Activated CD4-positive, alpha-beta T cell treated with anti-CD3 and anti-CD28 coated beads for 36 hours (primary cell): ENCODE data around the gene RASA3. TPM values are rescaled to one million over a fixed set of nuclear protein-coding genes. Genes with fewer than 3 reads are reported as not detected.
"Not testable (repeated sequence)": the region's sequence is repeated elsewhere in the genome, so short reads cannot be mapped to it uniquely, and the experiment has no call there.

Experiments
- ATAC-seq: fragments of 200-7000 bp; cut with Tn5 transposase; one replicate; pipeline ENCODE4 v1.10.0; 2021; ENCODE audit warnings: mild to moderate bottlenecking, moderate library complexity
- CTCF ChIA-PET: fragments of 350-600 bp; sonication (Branson Sonifier 250); formaldehyde crosslinking; loops from one replicate; lab custom pipeline; 2021; ENCODE audit warnings: antibody characterized with exemption; lab: Charles Lee
- POLR2A ChIA-PET: fragments of 350-600 bp; sonication (Branson Sonifier 250); formaldehyde crosslinking; loops from one replicate; lab custom pipeline; 2021; ENCODE audit warnings: antibody characterized with exemption, inconsistent platforms; lab: Charles Lee
- DNase-seq: peaks from one replicate; pipeline ENCODE4 v3.0.0-alpha.2; 2020
- H3K27ac Mint-ChIP-seq: one replicate; pipeline ENCODE4 v1.8.0; 2021; ENCODE audit warnings: mixed read lengths
- H3K27me3 Mint-ChIP-seq: one replicate; pipeline ENCODE4 v1.8.0; 2021; ENCODE audit warnings: mixed read lengths
- H3K36me3 Mint-ChIP-seq: one replicate; pipeline ENCODE4 v1.8.0; 2021; ENCODE audit warnings: low read depth, mixed read lengths
- H3K4me1 Mint-ChIP-seq: one replicate; pipeline ENCODE4 v1.8.0; 2021; ENCODE audit warnings: mixed read lengths
- H3K4me3 Mint-ChIP-seq: one replicate; pipeline ENCODE4 v1.8.0; 2021; ENCODE audit warnings: mild to moderate bottlenecking, moderate library complexity, mixed read lengths
- H3K9me3 Mint-ChIP-seq: one replicate; pipeline ENCODE4 v1.8.0; 2021; ENCODE audit warnings: low read depth, mixed read lengths
- intact Hi-C, 2 experiments: fragments of 100-400 bp; cut with DNase I in 1 of 2; cut with micrococcal nuclease in 1 of 2; formaldehyde crosslinking; loops; one replicate each; pipeline versions ENCODE4 v1.14.2 to v1.15.1; 2022 to 2024; cut with DNase I, micrococcal nuclease
- total RNA-seq, 2 experiments: library from RNA; stranded (reverse); gene quantifications; one replicate each; pipeline ENCODE4 v1.2.3, GENCODE V29; 2021

RASA3 gene
- total RNA-seq, 2 experiments from 2014 or later: 33.0 to 34.7 TPM

- CTCF ChIA-PET: no interaction called here
- intact Hi-C loops: no loop called here
- H3K4me1 Mint-ChIP-seq: peaks cover 7% of the 10 kb centered on the region
- POLR2A ChIA-PET: no interaction called here
- H3K27me3 Mint-ChIP-seq: no peaks in the 10 kb centered on the region
- no peak overlapping the region for H3K4me3 Mint-ChIP-seq
- no peak for ATAC-seq
- peaks cover 2% of the 10 kb centered on the region for H3K9me3 Mint-ChIP-seq
- H3K27ac Mint-ChIP-seq: peak overlapping the region; percentile 18
- DNase-seq: no peak
- H3K36me3 Mint-ChIP-seq: peaks cover 35% of the 10 kb centered on the region
Measured at GRCh38 chr13:113991676-113992179, 140.7 kb downstream of the RASA3 start.

GRCh38 chr13:113991191-113991669 is 141.2 kb downstream of the RASA3 start:
- POLR2A ChIA-PET: no interaction called here
- Mint-ChIP-seq H3K4me1 (peaks cover 7% of the 10 kb centered on the region), H3K4me3 (no peak overlapping the region), H3K27ac (no peak overlapping the region), H3K36me3 (peaks cover 35% of the 10 kb centered on the region), H3K9me3 (peaks cover 2% of the 10 kb centered on the region), H3K27me3 (no peaks in the 10 kb centered on the region)
- intact Hi-C loops: no loop called here
- no peak for ATAC-seq
- DNase-seq: no peak
- CTCF ChIA-PET: no interaction called here

GRCh38 chr13:113990321-113990837 is 142.0 kb downstream of the RASA3 start:
- peaks cover 2% of the 10 kb centered on the region for H3K9me3 Mint-ChIP-seq
- peaks cover 7% of the 10 kb centered on the region for H3K4me1 Mint-ChIP-seq
- H3K4me3 Mint-ChIP-seq: no peak overlapping the region
- ATAC-seq (no peak), DNase-seq (peak; percentile 4)
- intact Hi-C loops: no loop called here
- ChIA-PET CTCF (no interaction called here), POLR2A (no interaction called here)
- H3K27me3 Mint-ChIP-seq: no peaks in the 10 kb centered on the region
- peak overlapping the region; percentile 71 for H3K27ac Mint-ChIP-seq
- peaks cover 35% of the 10 kb centered on the region for H3K36me3 Mint-ChIP-seq

- Mint-ChIP-seq H3K36me3 (peaks cover 35% of the 10 kb centered on the region), H3K9me3 (peaks cover 2% of the 10 kb centered on the region), H3K27ac (peak overlapping the region; percentile 71), H3K4me3 (no peak overlapping the region), H3K4me1 (peaks cover 7% of the 10 kb centered on the region), H3K27me3 (no peaks in the 10 kb centered on the region)
- POLR2A ChIA-PET: no interaction called here
- intact Hi-C loops: no loop called here
- DNase-seq (peak; percentile 4), ATAC-seq (no peak)
- CTCF ChIA-PET: no interaction called here
Measured at GRCh38 chr13:113989585-113990300, 142.7 kb downstream of the RASA3 start.

GRCh38 chr13:113988859-113989258 is 143.6 kb downstream of the RASA3 start:
- POLR2A ChIA-PET, intact Hi-C loops, H3K9me3 Mint-ChIP-seq, ATAC-seq, CTCF ChIA-PET, H3K27ac Mint-ChIP-seq, H3K4me1 Mint-ChIP-seq, H3K4me3 Mint-ChIP-seq, H3K27me3 Mint-ChIP-seq: not testable (repeated sequence)
- DNase-seq: peak; percentile 2
- H3K36me3 Mint-ChIP-seq: peaks cover 33% of the 10 kb centered on the region

- Mint-ChIP-seq H3K27me3 (no peaks in the 10 kb centered on the region), H3K36me3 (peaks cover 29% of the 10 kb centered on the region), H3K27ac (no peak overlapping the region), H3K9me3 (no peaks in the 10 kb centered on the region), H3K4me1 (no peaks in the 10 kb centered on the region), H3K4me3 (no peak overlapping the region)
- ChIA-PET POLR2A (no interaction called here), CTCF (no interaction called here)
- intact Hi-C loops: no loop called here
- peak; percentile 2 for DNase-seq
- no peak for ATAC-seq
Measured at GRCh38 chr13:113982296-113982661, 150.1 kb downstream of the RASA3 start.

- ATAC-seq: no peak
Measured at GRCh38 chr13:113981611-113982295, 150.7 kb downstream of the RASA3 start.

GRCh38 chr13:113981194-113981605 is 151.2 kb downstream of the RASA3 start:
- no peak overlapping the region for H3K27ac Mint-ChIP-seq
- H3K9me3 Mint-ChIP-seq: no peaks in the 10 kb centered on the region
- H3K4me1 Mint-ChIP-seq: no peaks in the 10 kb centered on the region
- peak; percentile 2 for DNase-seq
- intact Hi-C loops: no loop called here
- ATAC-seq: no peak
- CTCF ChIA-PET: no interaction called here
- H3K4me3 Mint-ChIP-seq: no peak overlapping the region
- H3K36me3 Mint-ChIP-seq: peaks cover 29% of the 10 kb centered on the region
- no peaks in the 10 kb centered on the region for H3K27me3 Mint-ChIP-seq
- POLR2A ChIA-PET: no interaction called here

More at GRCh38 chr13:113981611-113982295, 150.7 kb downstream of the RASA3 start:
- peak; percentile 4 for DNase-seq
- intact Hi-C loops: no loop called here
- POLR2A ChIA-PET: no interaction called here
- H3K9me3 Mint-ChIP-seq: no peaks in the 10 kb centered on the region
- CTCF ChIA-PET: no interaction called here
- H3K27me3 Mint-ChIP-seq: no peaks in the 10 kb centered on the region
- H3K27ac Mint-ChIP-seq: no peak overlapping the region
- no peak overlapping the region for H3K4me3 Mint-ChIP-seq
- H3K36me3 Mint-ChIP-seq: peaks cover 29% of the 10 kb centered on the region
- no peaks in the 10 kb centered on the region for H3K4me1 Mint-ChIP-seq

GRCh38 chr13:113980489-113981064 is 151.8 kb downstream of the RASA3 start:
- no peak overlapping the region for H3K27ac Mint-ChIP-seq
- intact Hi-C loops: no loop called here
- H3K36me3 Mint-ChIP-seq: peaks cover 33% of the 10 kb centered on the region
- ChIA-PET CTCF (no interaction called here), POLR2A (no interaction called here)
- H3K4me1 Mint-ChIP-seq: no peaks in the 10 kb centered on the region
- H3K27me3 Mint-ChIP-seq: no peaks in the 10 kb centered on the region
- no peak for ATAC-seq
- H3K4me3 Mint-ChIP-seq: no peak overlapping the region
- no peak for DNase-seq
- H3K9me3 Mint-ChIP-seq: no peaks in the 10 kb centered on the region

GRCh38 chr13:113979791-113980471 is 152.5 kb downstream of the RASA3 start:
- ATAC-seq (no peak), DNase-seq (peak; percentile 1)
- ChIA-PET POLR2A (no interaction called here), CTCF (no interaction called here)
- Mint-ChIP-seq H3K36me3 (peaks cover 33% of the 10 kb centered on the region), H3K27ac (no peak overlapping the region), H3K4me3 (no peak overlapping the region), H3K4me1 (no peaks in the 10 kb centered on the region), H3K9me3 (no peaks in the 10 kb centered on the region), H3K27me3 (no peaks in the 10 kb centered on the region)
- intact Hi-C loops: no loop called here
